Stimulated activated CD8-positive, alpha-beta memory T cell treated with anti-CD3 and anti-CD28 coated beads, Interleukin-15, amount 100 ng/mL, for 1 hour (primary cell): ENCODE measurements around the gene TBL1X.
"Not testable (repeated sequence)": the region's sequence is repeated elsewhere in the genome, so short reads cannot be mapped to it uniquely, and the experiment has no call there.

Source experiments
- DNase-seq: peaks from one replicate; pipeline ENCODE4 v3.0.0-alpha.2; 2020; ENCODE audit warnings: low read depth

The TBL1X gene

DNA sequence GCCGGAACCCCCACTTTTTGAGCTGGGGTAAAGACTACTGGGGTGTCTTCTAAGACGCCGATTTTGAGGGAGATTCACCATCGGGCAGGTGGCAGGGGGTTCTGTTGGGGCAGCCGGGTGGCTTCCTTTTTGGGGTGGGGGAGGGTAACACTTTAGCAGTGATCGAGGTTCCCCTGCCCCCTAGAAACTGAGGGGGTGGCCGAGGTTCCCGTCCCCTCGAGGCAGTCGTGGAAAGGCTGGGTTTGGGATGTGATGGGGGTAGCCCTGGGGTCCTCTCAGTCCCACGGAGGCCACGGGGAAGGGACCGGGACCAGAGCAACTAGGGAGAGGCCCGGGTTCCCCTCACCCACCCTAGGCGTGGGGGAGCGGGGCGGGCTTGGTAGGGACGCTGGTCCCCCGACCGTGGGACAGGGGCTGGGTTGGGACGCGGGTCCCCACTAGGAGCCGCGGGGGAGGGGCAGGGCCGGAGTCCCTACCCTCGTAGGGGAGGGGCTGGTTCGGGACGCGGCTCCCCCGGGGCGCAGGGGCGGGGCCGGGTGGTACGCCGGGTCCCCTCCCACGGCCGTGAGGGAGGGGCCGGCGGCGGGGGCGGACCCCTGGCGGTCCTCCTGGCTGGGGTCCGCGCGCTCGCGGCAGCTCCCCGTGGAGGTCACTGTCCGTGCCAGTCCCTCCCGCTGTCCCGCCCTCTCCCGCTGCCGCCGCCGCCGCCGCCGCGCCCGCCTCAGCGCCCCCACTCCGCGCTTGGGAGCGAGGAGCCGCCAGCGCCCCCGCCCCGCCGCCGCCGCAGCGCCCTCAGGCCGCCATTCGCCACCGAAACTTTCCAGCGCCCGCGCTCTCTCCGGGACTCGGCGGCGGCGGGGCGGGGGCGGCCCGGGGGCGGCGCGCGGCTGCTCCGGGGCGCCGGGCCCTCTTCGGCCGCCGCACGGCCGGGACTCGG, at the start of gene TBL1X:
Gene TBL1X, plus strand, starts transcription at position 624 of the 937 bp plus-strand sequence. CDS start 188,529 bp downstream, outside the sequence.
- DNase-seq, result no peak

DNA sequence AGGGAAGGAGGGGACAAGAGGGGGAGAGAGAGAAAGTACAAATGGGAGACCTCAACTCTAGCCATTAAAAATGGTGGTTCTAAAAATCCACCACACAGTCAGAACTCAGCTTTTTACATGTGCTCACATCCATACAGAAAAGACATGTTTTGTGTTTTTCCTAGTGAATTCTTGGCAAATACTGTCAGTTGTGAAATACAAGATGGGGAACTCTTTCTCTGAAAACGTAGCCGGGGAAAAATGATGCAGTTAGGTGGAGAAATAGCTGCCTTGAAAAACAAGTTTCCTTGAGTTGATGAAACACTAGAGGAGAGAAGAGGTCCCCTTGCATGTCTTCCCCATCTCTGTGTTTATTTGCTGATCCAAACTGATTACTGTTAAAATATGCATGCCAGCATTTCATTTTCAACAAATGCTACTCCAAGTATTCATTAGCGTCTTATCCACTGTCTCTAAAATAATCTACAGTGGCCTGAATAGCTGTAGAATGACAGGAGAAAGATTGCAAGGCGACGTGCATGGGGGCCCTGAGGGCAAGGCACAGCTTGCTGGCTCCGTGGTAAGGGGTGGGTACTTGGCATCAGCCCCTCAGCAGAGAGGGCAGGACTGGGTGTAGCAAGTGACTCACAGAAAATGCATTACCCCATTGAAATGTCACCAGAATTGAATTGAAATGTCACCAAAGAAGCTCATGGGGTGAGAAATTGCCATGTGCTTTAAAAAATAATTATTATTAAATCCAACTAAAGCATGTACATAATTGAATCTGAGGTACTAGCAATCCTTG, 48.1 kb upstream of the TBL1X start:
- DNase-seq, result no peak

GRCh38 chrX:9418262-9418661, 46.6 kb upstream of the TBL1X start:
- DNase-seq, result no peak

DNA sequence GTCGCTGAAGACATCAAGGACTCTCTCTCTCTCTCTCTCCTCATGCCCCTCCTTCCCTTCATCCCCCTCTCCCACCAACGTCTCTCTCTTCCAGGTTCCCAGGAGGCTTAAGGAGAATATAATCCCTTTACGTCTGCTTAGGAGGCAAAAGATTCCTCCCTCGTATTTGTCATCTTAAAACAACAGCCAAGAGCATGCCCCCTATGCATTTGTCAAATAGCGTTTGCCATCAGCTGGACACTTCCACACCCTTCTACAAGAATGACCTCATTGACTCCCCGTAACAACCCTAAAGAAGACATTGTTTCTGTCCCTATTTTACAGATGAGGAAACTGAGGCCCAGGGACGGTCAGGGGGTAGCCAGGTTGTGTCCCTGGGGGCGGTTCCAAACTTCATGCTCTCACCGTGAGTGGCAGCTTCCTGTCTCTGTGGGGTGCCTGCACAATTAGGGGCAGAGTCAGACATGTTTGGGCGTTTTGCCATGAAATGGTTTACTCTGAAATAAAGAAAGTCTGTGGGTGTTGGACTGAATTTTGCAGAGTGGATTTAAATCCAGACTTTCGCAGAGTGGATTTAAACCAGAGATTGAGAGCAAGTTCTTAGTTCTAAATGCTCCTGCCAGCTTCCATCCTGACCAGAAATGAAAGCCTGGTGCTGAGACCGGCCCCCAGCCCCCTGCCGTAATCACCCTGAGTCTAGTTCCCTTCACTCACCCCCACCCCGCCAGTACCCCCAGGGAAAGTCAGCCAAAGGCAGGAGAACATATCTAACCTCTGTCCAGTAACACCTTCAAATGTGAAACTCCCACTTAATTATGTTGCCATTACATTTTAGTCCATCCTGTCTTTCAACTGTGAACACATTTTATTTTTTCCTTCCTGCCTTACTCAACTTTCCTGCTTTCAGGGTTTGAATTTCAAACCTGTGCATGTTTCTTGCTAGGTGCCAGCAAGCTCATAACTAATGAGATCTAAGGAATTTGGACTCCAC, 44.3 kb upstream of the TBL1X start:
- DNase-seq, result no peak

- no peak for DNase-seq
Observed at GRCh38 chrX:9429767-9430166, 35.1 kb upstream of the TBL1X start.

- no peak for DNase-seq
Observed at GRCh38 chrX:9430346-9430921, 34.4 kb upstream of the TBL1X start.

DNA sequence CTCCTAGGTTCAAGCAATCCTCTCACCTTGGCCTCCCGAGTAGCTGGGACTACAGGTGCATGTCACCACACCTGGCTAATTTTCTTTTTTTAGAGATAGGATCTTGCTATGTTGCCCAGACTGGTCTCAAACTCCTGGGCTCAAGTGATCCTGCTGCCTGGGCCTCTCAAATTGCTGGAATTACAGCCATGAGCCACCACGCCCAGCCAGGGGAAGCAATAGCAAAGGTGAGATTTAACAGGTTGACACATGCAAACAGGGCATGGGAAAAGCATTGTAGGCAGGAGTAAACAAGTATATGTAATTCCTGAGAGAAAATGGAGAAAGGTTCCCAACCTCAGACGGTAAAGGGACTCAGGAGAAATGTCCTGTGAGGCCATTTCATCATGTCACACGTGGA, 33.6 kb upstream of the TBL1X start:
- DNase-seq, result no peak

DNA sequence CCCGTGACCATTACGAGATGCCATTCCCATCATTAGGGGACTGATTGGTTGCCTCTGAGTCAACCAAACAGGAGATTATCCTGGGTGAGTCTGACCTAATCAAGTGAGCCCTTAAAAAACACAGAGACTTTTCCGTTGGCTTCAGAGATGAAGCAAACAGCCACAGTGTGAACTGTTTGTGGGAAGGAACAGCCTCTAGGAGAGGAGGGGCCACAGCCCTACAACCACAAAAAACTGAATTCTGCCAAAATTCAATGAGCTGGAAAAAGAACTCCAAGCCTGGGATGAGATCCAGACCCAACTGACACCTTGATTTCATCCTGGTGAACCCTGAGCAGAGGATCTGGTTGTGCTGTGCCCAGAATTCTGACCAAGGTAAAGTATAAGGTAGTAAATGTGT, 31.3 kb upstream of the TBL1X start:
- no peak for DNase-seq

DNA sequence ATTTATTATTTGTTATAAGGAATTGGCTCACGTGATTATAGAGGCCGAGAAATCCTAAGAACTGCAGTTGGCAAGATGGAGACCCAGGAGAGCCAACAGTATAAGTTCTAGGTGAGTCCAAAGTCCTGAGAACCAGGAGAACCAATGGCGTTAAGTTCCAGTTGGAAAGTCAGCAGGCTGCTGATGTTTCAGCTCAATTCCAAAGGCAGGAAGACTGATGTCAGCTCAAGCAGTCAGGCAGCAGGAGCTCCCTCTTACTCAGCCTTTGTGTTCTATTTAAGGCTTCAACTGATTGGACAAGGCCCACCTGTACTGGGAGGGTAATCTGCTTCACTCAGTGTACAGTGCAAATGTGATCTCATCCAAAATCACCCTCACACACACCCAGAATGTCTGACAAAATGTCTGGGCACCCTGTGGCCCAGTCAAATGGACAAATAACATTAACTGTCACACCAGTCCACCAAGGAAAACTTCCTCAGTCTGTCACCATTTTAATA, 30.8 kb upstream of the TBL1X start:
- no peak for DNase-seq

DNA sequence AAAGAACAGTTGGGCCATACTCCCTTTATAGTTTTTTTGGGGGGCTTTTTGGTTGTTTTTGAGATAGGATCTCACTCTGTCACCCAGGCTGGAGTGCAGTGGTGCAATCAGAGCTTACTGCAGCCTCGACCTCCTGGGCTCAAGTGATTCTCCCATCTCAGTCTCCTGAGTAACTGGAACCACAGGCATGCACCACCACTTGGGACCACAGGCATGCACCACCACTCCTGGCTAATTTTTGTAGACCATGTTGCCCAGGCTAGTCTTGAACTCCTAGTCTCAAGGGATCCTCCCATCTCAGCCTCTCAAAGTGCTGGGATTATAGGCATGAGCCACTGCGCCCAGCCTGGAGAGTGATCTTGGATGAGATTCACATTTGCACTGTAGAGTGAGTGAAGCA, 29.8 kb upstream of the TBL1X start:
- not testable (repeated sequence) for DNase-seq

DNA sequence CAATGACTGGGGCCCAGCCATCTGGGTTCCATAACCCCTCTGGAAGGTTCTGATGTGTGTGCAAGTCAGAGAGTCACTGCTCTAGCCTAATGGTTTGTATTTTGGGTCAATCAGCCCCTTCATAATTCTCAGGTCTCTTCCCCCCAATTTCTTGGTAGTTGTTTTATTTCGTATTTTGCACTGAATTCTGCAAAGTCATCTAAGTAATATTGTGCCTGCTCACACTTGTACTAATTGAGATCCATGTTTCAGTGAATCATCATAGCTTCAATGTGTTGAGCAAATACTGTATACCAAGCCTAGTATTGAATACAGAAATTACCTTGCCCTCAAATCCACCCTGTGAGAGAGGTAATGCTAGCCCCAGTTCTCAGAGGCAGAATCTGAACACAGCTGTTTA, 28.0 kb upstream of the TBL1X start:
- no peak for DNase-seq

GRCh38 chrX:9438933-9439494, 25.8 kb upstream of the TBL1X start:
- no peak for DNase-seq

GRCh38 chrX:9440116-9440844, 24.6 kb upstream of the TBL1X start:
- no peak for DNase-seq

GRCh38 chrX:9442056-9442455, 22.8 kb upstream of the TBL1X start:
- no peak for DNase-seq

DNA sequence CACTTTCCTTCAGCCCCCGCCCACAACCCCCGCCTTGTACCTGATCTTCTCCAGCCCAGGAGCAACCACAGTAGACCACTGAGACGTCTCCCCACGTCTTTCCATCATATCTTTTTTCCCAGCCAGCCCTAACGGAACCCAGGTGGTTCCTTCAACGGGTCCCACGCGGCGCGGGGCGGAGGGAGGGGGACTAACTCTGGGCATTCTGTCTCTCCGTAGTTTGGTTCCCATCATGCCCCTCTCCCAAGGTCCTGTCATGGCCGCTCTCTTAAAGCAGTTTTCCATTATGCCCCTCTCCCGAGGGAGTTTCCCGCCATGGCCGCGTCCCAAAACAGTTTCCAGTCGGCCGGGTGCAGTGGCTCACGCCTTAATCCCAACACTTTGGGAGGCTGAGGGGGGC, 21.5 kb upstream of the TBL1X start:
- no peak for DNase-seq

- no peak for DNase-seq
Observed at GRCh38 chrX:9447906-9448305, 17.0 kb upstream of the TBL1X start.

GRCh38 chrX:9456250-9457074, 8.4 kb upstream of the TBL1X start:
- no peak for DNase-seq

DNA sequence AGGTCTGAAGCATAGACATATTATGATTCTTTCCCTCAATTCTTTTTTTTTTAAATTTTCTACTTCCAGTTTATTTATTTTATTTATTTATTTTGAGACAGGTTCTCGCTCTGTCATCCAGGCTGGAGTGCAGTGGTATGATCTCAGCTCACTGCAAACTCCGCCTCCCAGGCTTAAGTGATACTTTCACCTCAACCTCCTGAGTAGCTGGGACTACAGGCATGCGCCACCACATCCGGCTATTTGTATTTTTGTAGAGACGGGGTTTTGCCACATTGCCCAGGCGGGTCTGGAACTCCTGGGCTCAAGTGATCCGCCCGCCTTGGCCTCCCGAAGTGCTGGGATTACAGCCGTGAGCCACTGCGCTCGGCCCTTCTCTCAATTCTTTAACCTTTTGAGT, 6.8 kb upstream of the TBL1X start:
- DNase-seq, result not testable (repeated sequence)

GRCh38 chrX:9458516-9459078, 6.3 kb upstream of the TBL1X start:
- no peak for DNase-seq
